ENCODE data around the gene SHANK3.

SHANK3 gene

DNA sequence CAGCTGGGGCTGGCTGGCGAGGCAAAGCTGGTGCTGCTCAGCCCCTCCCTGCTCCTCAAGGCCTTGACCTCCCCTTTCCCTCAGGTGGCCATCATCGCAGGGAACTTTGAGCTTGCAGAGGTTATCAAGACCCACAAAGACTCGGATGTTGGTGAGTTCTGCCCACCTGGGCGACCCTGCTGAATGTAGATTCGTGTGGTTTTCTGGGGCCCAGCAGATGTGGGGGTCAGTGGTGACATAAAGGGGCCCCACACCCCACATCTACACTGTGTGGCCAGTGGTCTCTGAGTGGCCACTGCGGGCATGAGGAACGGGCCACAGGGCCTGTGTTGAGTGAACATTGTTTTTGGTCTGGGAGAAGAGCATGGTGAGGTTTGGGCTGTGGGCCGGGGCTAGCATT, 11.9 kb downstream of the SHANK3 start:
- no peak for DNase-seq (ENCODE audit: low read depth)
- no peak overlapping the region for H3K4me3 ChIP-seq (ENCODE audit: low read depth, low read length)
- TF ChIP-seq MYC (IDR thresholded peaks at IDR 0.05; ENCODE audit: low read depth, low read length) (no peak), POLR2A (IDR thresholded peaks at IDR 0.05; ENCODE audit: extremely low read depth, insufficient read length) (no peak)
- TF ChIP-seq, protein P1, sequence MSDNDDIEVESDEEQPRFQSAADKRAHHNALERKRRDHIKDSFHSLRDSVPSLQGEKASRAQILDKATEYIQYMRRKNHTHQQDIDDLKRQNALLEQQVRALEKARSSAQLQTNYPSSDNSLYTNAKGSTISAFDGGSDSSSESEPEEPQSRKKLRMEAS (IDR thresholded peaks at IDR 0.05; ENCODE audit: low read depth, low read length), result no peak
- TF ChIP-seq, protein P2, sequence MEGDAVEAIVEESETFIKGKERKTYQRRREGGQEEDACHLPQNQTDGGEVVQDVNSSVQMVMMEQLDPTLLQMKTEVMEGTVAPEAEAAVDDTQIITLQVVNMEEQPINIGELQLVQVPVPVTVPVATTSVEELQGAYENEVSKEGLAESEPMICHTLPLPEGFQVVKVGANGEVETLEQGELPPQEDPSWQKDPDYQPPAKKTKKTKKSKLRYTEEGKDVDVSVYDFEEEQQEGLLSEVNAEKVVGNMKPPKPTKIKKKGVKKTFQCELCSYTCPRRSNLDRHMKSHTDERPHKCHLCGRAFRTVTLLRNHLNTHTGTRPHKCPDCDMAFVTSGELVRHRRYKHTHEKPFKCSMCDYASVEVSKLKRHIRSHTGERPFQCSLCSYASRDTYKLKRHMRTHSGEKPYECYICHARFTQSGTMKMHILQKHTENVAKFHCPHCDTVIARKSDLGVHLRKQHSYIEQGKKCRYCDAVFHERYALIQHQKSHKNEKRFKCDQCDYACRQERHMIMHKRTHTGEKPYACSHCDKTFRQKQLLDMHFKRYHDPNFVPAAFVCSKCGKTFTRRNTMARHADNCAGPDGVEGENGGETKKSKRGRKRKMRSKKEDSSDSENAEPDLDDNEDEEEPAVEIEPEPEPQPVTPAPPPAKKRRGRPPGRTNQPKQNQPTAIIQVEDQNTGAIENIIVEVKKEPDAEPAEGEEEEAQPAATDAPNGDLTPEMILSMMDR (IDR thresholded peaks at IDR 0.05; ENCODE audit: low read depth, low read length), result no peak

DNA sequence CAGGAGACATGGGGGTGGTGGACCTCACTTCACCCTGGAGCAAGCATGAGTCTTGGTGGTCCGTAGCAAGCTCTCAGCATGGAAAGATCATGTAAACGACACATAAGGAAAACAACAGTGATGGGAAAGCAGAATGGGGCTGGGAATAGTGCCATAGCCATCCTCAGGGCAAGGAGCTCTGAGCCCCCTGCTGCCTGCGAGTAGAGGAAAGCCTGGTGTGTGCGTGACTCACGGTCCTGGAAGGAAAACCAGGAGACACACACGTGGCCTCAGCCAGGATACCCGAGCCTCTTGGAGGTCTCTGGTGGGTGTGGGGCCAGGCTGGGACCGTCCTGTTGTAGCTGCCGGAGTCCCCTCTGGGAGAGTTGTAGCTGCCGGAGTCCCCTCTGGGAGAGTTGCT, 12.4 kb downstream of the SHANK3 start:
- TF ChIP-seq, protein P2 (IDR thresholded peaks at IDR 0.05; ENCODE audit: low read depth, low read length), result no peak
- TF ChIP-seq MYC (IDR thresholded peaks at IDR 0.05; ENCODE audit: low read depth, low read length) (no peak), POLR2A (IDR thresholded peaks at IDR 0.05; ENCODE audit: extremely low read depth, insufficient read length) (no peak)
- TF ChIP-seq, protein P1 (IDR thresholded peaks at IDR 0.05; ENCODE audit: low read depth, low read length), result no peak
- DNase-seq (ENCODE audit: low read depth), result no peak
- no peak overlapping the region for H3K4me3 ChIP-seq (ENCODE audit: low read depth, low read length)

DNA sequence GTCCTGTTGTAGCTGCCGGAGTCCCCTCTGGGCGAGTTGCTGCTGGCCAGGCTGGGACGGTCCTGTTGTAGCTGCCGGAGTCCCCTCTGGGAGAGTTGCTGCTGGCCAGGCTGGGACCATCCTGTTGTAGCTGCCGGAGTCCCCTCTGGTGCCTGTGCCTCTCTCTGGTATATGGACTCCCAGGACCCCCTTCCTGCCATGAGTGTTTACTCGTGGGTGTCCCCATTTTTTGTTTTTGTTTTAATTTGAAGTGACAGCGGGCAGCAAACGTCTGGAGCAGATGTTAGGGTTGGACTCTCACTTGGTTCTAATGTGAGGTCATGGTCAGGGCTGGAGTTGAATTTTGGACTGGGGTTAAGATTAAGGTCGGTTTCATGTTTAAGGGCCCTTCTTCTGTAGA, 14.2 kb downstream of the SHANK3 start:
- H3K4me3 ChIP-seq (ENCODE audit: low read depth, low read length), result no peak overlapping the region
- DNase-seq (ENCODE audit: low read depth), result no peak
- TF ChIP-seq MYC (IDR thresholded peaks at IDR 0.05; ENCODE audit: low read depth, low read length) (no peak), POLR2A (IDR thresholded peaks at IDR 0.05; ENCODE audit: extremely low read depth, insufficient read length) (no peak)
- TF ChIP-seq, protein P1 (IDR thresholded peaks at IDR 0.05; ENCODE audit: low read depth, low read length), result no peak
- TF ChIP-seq, protein P2 (IDR thresholded peaks at IDR 0.05; ENCODE audit: low read depth, low read length), result no peak

DNA sequence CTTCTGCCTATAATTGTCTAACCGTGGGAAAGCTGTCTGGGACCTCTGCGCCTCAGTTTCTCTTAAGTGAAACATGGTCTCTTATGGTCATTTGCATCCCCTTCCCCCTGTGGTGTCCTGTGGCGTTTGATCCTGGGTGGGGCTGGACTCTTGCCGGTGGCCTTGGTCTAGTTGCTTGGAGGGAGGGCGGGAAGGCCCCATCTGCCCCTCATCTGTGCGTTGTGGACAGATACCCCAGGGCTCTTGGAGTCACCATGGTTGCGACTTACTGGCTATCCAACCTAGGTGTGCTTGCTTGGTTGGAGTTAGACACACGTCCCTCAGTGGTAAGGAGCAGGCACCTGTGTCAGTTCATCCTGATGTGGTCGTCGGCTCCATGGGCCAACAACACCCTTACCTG, 15.2 kb downstream of the SHANK3 start:
- DNase-seq (ENCODE audit: low read depth), result no peak
- no peak overlapping the region for H3K4me3 ChIP-seq (ENCODE audit: low read depth, low read length)
- no peak for TF ChIP-seq MYC (IDR thresholded peaks at IDR 0.05; ENCODE audit: low read depth, low read length)
- TF ChIP-seq, protein P2 (IDR thresholded peaks at IDR 0.05; ENCODE audit: low read depth, low read length), result no peak
- no peak for TF ChIP-seq POLR2A (IDR thresholded peaks at IDR 0.05; ENCODE audit: extremely low read depth, insufficient read length)
- TF ChIP-seq, protein P1 (IDR thresholded peaks at IDR 0.05; ENCODE audit: low read depth, low read length), result no peak

DNA sequence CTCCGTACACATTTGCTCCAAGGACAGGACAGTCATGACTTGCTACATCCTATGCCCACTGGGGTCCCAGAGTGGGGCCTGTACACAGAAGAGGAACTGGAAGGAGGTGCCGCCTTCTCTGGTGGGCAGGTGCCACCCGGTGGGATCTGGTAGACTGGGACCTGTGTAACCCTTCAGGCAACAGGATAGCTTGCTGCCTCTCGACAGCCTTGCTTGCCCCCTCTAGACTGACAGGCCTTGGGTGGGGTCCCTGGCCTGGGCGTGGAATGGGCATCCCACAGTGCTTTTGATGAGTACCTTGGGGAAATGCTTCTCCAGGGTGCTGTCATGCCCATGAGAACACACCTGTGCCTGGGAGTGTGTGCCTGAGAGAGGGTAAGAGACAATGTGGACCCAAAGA, 15.8 kb downstream of the SHANK3 start:
- DNase-seq (ENCODE audit: low read depth), result no peak

More for the DNA sequence above, 15.8 kb downstream of the SHANK3 start:
- TF ChIP-seq, protein P2 (IDR thresholded peaks at IDR 0.05; ENCODE audit: low read depth, low read length), result no peak
- TF ChIP-seq POLR2A (IDR thresholded peaks at IDR 0.05; ENCODE audit: extremely low read depth, insufficient read length) (no peak), MYC (IDR thresholded peaks at IDR 0.05; ENCODE audit: low read depth, low read length) (no peak)
- H3K4me3 ChIP-seq (ENCODE audit: low read depth, low read length), result no peak overlapping the region

All from NB4 (cell line).